ENCODE measurements around the gene LARP1.
"Not testable (repeated sequence)": the region's sequence is repeated elsewhere in the genome, so short reads cannot be mapped to it uniquely, and the experiment has no call there.

Gene LARP1

DNA sequence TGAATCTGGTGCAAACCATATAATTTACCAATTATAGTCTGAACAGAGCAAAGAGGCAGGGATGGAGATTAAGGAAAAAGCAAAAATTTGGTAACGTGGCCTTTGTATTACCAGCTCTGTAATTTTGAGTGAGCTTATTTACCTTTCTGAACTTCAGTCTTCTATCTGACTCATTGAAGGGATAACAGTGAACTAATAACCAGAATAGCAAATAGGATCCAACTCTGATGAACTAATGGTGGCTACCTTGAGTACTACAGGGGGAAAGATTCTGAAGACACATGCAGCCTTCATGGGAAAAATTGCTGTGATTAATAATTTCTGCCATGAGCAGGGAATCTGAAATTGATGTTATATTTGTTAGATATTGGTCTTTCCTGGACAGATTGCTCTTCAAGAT, 23.0 kb upstream of the LARP1 start:
- DNase-seq (ENCODE audit: low read depth) = no peak
- no peak overlapping the region for H3K4me3 ChIP-seq (ENCODE audit: low read depth, low read length)

DNA sequence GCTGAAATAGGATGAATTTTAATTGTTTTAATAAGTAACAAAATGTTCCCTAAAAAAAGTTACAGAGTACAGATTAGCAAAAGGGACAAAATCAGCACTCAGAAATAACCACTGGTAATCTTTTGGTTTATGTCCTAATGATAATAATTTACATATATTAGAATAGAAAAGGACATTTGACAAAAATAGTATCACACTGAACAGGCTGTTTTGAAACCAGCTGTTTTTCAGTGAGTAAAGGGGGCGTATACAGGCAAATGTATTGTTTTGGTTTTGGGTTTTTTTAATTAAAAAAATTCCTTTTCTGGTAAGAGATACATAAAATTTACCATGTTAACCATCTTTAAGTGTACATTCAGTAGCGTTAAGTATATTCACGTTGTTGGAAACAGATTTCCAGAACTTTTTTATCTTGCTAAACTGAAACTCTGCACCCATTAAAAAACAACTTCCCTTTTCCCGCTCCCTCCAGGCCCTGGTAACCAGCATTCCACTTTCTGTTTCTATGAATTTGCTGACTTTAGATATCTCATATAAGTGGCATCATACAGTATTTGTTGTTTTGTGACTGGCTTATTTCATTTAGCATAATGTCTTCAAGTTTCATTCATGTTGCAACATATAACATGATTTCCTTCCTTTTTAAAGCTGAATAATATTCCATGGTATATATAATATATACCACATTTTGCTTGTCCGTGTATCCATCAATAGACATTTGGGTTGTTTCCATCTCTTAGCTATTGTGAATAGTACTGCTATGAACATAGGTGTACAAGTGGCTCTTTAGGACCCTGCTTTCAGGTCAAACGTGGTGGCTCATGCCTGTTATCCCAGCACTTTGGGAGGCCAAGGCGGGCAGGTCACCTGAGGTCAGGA, 20.6 kb upstream of the LARP1 start:
- no peak overlapping the region for H3K4me3 ChIP-seq (ENCODE audit: low read depth, low read length)
- no peak for DNase-seq (ENCODE audit: low read depth)

DNA sequence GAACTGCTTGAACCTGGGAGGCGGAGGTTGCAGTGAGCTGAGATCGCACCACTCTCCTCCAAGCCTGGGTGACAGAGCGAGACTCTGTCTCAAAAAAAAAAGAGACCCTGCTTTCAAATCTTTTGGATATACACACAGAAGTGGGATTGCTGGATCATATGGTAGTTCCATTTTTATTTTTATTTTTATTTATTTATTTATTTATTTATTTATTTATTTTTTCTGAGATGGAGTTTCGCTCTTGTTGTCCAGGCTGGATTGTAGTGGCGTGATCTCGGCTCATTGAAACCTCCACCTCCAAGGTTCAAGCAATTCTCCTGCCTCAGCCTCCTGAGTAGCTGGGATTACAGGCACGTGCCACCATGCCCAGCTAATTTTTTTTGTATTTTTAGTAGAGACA, 19.8 kb upstream of the LARP1 start:
- not testable (repeated sequence) for DNase-seq (ENCODE audit: low read depth); H3K4me3 ChIP-seq (ENCODE audit: low read depth, low read length)

DNA sequence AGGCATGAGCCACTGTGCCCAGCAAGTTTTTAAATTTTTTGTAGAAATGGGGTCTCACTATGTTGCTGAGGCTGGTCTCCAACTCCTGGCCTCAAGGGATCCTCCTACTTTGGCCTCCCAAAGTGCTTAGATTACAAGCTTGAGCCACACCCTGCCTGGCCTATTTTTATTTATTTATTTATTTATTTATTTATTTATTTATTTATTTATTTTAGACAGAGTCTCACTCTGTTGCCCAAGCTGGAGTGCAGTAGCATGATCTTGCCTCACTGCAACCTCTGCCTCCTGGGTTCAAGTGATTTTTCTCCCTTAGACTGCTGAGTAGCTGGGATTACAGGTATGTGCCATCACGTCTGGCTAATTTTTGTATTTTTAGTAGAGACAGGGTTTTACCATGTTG, 18.8 kb upstream of the LARP1 start:
- not testable (repeated sequence) for DNase-seq (ENCODE audit: low read depth)

DNA sequence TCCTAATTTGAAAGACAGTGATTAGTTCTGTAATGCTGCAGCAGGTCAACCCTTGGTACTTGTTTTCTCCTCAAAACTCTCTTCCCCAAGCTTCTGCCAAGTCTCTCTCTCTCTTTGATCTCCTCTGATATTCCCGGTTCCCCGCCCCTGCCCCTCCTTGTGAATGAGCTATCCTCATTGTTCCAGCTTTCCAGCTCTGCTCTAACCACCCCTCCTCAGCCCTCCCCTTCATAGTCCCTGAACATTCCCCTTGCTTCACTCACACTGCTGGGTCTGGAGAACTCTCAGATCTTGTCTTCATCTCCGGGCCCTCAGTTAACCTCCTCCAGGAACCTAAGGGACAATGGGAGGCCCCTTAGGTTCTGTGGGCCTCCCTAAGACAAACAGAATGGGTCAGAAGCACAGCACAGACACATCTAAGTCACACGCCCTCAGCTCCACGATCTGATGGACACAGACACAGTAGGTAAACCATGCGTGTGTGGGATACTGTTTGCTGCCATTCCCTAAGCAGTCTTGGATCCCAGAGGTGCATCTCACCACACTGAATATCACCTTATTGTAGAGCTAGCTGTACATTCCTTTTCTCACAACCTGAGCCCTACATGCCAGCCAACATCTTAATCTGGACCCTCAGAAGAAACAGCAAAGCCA, 17.4 kb upstream of the LARP1 start:
- DNase-seq (ENCODE audit: low read depth) = no peak
- H3K4me3 ChIP-seq (ENCODE audit: low read depth, low read length) = no peak overlapping the region

More for the DNA sequence above, 18.8 kb upstream of the LARP1 start:
- not testable (repeated sequence) for H3K4me3 ChIP-seq (ENCODE audit: low read depth, low read length)

DNA sequence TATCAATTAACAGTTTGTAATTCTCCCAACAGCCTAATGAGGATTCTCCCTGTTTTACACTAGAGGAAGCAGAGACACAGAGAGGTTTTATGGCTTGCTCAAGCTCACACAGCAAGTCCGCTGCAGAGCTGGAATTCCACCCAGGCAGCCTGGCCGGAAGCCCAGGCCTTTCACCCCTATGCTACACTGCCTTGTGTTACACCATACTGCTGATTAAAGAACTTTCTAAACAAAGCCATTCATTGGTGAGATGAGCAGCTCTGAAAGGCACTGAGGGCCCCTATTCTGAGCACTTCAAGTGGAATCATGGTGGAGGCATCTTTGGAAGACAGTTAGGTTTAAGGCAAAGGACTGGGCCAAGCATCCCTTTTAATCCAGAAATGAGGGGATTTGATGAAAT, 14.7 kb upstream of the LARP1 start:
- DNase-seq (ENCODE audit: low read depth) = no peak
- H3K4me3 ChIP-seq (ENCODE audit: low read depth, low read length) = no peak overlapping the region

DNA sequence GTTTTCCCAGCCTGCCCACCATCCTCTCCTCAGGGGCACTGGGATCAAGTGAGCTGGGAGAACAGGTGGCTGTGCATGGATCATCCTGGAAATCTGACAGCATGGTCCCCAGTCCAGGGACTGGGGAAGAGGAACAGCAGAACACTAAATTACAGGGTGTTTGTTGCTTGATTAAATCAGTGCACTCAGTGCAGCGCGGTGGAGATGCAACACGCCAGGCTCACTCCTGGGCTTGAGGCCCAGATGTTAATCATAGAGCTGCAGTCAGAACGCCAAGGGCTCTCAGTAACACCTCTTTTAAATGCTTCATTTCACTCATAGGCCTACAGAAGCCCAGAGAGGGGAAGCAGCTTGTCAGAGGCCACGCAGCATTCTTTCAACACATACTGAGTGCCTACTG, 14.2 kb upstream of the LARP1 start:
- no peak overlapping the region for H3K4me3 ChIP-seq (ENCODE audit: low read depth, low read length)
- no peak for DNase-seq (ENCODE audit: low read depth)

DNA sequence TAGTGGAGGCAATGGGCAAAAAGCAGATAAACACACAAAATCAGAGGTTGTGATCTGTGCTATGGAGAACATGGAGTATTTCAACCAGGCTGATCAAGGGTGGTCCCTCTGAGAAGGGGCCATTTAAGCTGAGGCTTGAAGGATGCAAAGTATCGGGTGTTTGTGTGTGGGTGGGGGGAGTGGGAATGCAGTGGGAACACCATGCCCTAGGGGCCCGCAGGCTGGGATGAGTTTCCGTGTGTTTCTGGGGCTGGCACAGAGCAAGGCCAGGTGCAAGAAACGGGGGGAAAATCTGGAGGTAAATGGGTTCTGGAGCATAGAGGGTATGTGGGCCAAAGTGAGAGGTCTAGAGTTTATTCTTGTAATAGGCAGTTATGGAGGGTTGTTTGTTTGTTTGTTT, 13.8 kb upstream of the LARP1 start:
- H3K4me3 ChIP-seq (ENCODE audit: low read depth, low read length) = no peak overlapping the region
- no peak for DNase-seq (ENCODE audit: low read depth)

DNA sequence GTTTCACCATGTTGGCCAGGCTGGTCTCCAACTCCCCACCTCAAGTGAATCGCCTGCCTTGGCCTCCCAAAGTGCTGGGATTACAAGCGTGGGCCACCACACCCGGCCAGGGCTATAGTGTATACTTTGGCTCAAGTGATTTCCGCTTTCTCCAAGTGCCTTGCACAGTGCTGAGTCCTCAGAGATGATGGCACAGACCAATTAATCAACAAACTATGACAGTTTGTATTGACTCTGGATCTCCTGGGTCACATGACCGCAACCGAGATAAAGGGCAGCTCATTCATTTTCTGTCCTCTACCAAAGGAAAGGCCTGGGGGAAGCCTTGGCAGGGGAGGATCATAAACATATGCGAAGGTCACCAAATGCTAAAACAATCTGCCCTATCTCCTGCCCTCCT, 11.4 kb upstream of the LARP1 start:
- no peak overlapping the region for H3K4me3 ChIP-seq (ENCODE audit: low read depth, low read length)
- DNase-seq (ENCODE audit: low read depth) = no peak

DNA sequence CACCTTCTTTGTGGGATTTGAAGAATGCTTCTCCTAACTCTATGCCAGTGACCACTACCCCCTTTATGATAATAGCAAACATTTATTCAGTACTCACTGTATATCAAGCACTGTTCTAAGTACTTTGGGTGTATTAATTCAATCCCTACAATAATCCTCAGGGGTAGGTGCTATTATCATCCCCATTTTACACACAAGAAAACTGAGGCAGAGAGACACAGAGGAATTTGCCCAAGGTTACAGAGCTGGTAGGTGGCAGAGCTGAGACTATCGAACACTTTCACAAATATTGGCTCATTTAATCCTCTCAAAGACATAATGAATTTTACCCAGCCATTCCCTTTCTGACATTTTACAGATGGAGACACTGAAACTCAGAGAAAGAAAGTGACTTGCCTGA, 9.8 kb upstream of the LARP1 start:
- no peak for DNase-seq (ENCODE audit: low read depth)
- no peak overlapping the region for H3K4me3 ChIP-seq (ENCODE audit: low read depth, low read length)

DNA sequence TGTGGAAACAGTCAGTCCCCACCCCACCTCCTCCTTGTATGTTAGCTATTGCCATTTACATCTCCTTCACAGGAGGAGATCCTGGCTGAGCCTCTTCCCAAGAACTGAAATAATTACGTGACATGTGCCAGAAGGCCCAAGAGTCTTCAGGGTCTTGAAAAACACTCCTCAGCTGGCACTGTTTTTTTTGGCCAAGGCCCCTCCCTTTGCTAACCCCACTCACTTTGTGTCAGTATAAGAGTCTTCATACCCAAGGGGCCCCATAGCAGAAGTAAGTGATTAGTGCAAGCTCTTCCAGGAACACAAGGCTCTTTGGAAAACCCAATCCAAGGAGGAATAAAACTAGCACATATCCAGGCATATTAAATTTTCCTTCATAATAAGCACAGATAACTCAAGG, 5.7 kb upstream of the LARP1 start:
- no peak for DNase-seq (ENCODE audit: low read depth)
- H3K4me3 ChIP-seq (ENCODE audit: low read depth, low read length) = no peak overlapping the region

DNA sequence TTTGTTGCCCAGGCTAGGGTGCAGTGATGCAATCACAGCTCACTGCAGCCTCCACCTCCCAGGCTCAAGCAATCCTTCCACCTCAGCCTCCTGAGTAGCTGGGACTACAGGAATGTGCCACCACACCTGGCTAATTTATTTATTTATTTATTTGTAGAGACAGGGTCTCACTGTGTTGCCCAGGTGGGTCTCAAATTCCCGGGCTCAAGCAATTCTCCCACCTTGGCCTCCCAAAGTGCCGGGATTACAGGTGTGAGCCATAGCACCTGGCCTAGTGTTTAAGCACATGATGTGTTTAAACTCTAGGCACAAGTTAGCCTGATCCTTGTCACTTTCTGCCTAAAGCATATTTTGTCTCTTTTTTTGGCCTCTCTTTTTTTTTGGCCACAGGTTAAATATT, 4.5 kb upstream of the LARP1 start:
- not testable (repeated sequence) for H3K4me3 ChIP-seq (ENCODE audit: low read depth, low read length); DNase-seq (ENCODE audit: low read depth)

DNA sequence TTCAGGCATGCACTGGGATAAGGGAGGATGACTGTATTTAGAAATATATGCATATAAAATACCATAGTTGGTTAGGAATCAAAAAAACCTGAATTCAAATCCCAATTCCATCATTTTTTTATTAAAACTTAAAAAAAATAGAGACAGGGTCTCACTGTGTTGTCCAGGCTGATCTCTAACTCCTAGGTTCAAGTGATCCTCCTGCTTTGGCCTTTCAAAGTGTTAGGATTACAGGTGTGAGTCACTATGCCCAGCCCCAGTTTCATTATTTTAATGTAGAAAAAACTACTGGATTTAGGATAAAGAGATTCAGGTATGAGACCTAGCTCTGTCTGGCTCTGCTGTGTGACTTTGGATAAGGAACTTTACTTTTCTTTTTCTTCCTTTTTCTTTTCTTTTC, 3.3 kb upstream of the LARP1 start:
- no peak overlapping the region for H3K4me3 ChIP-seq (ENCODE audit: low read depth, low read length)
- DNase-seq (ENCODE audit: low read depth) = no peak

DNA sequence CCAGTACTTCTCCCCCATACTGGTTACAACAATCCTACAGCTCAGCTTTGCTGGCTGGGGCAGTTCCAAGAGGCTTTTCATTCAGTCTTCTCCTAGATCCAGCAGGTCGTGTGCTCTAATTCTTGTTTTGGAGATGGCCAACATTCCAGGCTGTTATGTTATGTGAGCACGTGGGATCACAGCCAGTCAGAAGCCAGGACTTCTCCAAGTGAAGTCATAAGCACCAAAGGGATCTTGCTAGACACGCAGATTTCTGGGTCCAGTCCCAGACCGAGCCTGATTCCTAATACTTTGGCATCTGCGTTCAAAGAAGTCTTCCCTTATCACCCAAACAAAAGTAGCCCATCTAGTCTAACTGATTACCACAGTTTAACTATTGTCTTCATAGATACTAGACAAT, 1.4 kb upstream of the LARP1 start:
- peak; percentile 84 for DNase-seq (ENCODE audit: low read depth)
- peak overlapping the region; percentile 51 for H3K4me3 ChIP-seq (ENCODE audit: low read depth, low read length)

DNA sequence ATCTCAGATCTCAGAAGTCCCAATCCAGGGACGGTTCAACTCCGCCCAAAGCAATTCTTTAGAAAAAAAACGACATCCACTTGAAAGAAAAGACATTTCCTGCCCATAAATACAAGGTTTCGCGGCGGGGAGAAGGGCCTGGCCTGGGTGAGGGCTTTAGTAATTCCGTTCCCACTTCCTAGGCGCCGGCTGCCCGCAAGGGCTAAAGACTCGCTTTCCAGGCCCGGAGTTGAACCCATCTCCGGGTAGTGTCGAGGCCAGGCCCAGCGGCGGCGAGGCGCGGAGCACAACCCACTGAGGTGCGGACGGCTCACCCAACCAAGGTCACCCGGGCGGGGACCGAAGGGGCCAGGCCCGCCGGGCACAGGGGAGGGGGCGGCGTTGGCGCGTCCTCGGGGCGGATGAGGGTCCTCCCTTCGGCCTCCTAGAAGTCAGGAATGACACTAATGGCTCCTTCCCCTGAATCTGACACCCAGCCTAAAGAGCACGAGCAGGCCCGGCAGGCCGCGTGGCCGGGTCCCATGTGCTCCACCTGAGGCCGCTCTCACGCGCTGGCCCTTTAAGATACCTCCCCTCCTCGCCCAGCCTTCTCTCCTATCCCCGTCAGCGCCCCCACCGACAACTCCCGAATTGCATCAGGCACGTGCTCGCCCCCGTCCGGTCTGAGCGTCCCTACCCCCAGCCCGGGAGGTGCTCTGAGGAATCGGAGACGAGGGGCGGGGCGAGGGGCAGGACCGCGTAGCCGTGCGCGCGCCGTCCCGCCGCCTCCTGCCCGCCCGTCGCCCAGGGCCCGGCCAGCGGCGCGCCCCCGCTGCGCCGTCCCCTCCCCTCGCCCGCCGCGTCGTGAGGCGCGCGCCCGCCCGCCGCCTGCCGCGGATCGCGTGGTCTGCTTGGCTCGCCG, 467 bp upstream of the LARP1 start:
- peak overlapping the region; percentile 80 for H3K4me3 ChIP-seq (ENCODE audit: low read depth, low read length)
- DNase-seq (ENCODE audit: low read depth) = peak; percentile 97

DNA sequence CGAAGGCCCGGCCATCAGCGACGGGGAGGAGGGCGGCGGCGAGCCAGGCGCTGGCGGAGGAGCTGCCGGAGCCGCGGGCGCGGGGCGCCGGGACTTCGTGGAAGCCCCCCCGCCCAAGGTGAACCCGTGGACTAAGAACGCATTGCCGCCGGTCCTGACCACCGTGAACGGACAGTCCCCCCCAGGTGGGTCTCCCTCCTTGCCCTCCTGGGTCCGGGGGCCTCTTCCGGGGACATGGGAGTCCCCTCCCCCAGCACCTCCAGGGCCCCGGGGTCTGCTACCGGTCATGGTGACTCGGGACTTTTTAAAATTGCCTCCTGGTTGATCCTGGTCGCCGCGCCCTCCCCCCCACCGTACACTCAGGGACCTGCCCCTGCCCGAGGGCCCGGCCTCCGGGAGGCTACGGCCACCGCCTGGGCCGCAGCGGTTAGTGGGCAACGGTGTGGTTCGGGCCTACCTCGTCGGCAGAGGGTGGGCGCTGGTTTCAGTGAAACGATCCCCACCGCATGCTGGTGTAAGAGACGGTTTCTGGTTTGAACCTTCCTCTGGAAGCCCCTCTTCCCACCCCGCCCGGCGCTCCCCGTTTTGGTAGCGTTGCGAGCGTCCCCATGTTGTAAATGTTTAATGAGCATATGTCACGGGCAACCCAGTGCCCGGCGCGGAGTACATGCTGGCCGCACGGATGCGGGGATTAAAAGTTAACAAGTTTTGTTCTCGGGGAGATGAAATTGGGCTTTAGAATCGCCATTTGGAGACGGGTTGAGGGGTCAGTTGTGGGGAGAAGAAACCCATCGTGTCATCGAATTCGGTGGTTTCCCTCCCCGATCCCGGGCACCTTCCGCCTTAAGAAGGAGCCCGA, 1.1 kb downstream of the LARP1 start:
- no peak for DNase-seq (ENCODE audit: low read depth)
- H3K4me3 ChIP-seq (ENCODE audit: low read depth, low read length) = peak overlapping the region; percentile 80

DNA sequence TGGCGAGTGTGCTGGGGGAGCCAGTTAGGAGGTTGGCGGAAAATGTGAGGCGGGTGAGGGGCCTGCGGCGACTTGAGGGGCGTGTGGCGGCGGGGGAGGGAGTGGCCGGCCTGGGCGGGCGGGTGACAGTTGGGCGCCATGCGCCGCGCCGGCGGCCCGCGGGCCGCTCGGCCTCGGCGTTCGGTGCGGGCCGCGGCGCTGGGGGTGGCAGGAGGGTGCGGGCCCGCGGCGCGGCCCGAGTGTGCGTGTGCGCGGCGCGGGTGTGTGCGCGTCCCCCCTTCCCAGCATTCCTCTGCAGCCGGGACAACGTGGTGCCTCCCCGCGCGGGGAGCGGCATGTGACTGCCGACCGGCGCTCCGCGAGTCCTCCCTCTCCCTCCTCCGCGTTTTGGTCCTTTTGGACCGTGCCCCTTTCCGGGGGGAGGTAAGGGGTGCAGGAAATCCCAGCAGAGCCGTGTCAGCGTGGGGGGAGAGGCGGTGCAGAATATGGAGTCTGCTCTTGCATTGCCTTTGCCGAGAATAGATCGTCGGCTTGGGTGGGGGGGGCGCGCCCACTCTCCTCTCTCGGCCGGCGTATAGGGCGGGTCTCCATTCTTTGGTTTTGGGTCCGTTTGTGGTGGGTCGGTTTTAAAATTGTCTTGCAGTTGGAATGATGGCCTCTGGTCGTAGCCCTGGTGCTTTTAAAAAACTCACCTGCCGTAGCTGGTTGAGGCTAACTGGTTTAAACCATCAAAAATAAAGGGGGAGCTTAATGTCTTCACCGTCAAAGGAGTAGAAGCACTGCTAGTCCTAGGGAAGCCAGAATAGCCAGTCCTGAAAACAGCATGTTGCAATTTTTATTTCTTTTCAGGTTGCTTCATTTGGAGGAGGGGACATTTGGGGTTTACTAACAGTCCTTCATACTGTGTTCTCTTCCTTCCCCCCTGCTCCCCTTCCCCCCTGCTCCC, 2.0 kb downstream of the LARP1 start:
- no peak for DNase-seq (ENCODE audit: low read depth)
- H3K4me3 ChIP-seq (ENCODE audit: low read depth, low read length) = peak overlapping the region; percentile 80

DNA sequence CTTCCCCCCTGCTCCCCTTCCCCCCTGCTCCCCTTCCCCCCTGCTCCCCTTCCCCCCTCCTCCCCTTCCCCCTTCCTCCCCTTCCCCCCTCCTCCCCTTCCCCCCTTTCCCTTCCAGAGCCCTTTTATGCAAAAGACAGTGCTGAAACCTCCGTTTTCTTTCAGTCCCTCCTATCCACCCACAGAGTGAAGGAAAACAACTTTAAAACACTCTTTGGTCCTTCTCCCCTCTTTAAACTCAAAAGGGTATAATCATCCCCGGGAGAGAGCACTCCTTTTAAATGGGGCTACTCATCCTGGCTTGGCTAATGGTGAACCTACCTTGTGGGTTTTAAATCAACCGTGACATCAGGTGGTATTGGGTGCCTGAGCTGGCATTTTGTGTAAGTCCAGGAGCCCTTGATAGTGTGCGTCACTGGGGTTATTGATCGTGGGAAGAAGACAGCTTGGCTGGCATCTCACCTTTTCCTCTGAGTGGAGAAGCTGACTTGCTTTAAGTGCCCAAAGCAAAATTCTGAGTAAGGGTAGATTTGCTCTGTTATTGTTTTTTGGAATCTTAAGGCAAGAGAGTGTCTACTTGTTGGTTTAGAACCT, 2.7 kb downstream of the LARP1 start:
- DNase-seq (ENCODE audit: low read depth) = no peak
- H3K4me3 ChIP-seq (ENCODE audit: low read depth, low read length) = peak overlapping the region; percentile 38

All from skeletal muscle cell (primary cell).